Activated T-helper 1 cell treated with anti-CD3 and anti-CD28 coated beads, Interleukin-2, amount 50 U/mL, for 16 hours (primary cell): ENCODE data around the gene ADAMTS13.
A peak's percentile ranks its signal among the peaks of the same experiment; 100 is the strongest.
"Not testable (repeated sequence)": the region's sequence is repeated elsewhere in the genome, so short reads cannot be mapped to it uniquely, and the experiment has no call there.

Experiments used
- DNase-seq, 2 donors: peaks; one replicate each; pipeline ENCODE4 v3.0.0-alpha.2; 2020; ENCODE audit warnings: low read depth in 1 of 2, low spot score in 1 of 2

The ADAMTS13 gene

DNA sequence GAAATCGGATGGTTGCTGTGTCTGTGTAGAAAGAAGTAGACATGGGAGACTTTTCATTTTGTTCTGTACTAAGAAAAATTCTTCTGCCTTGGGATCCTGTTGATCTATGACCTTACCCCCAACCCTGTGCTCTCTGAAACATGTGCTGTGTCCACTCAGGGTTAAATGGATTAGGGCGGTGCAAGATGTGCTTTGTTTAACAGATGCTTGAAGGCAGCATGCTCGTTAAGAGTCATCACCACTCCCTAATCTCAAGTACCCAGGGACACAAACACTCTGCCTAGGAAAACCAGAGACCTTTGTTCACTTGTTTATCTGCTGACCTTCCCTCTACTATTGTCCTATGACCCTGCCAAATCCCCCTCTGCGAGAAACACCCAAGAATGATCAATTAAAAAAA lies 30.7 kb upstream of the ADAMTS13 start:
- DNase-seq: not testable (repeated sequence)

DNA sequence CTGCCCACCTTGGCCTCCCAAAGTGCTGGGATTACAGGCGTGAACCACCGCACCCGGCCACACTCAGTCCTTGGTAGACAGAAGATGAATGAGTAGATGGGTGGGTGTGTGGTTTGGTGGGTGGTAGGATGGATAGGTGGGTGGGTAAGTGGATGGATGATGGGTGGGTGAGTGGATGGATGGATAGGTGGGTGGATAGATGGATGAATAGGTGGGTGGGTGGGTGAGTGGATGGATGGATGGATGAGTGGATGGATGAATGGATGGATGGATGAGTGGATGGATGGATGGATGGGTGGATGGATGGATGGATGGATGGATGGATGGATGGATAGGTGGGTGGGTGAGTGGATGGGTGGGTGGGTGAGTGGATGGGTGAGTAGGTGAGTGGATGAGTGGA lies 29.9 kb upstream of the ADAMTS13 start:
- not testable (repeated sequence) for DNase-seq

- DNase-seq: no peak
Observed at GRCh38 chr9:133393399-133393798, 28.8 kb upstream of the ADAMTS13 start.

GRCh38 chr9:133394687-133395271 lies 27.4 kb upstream of the ADAMTS13 start:
- no peak for DNase-seq

- DNase-seq: no peak
Observed at GRCh38 chr9:133396952-133397351, 25.2 kb upstream of the ADAMTS13 start.

GRCh38 chr9:133397370-133397769 lies 24.8 kb upstream of the ADAMTS13 start:
- no peak for DNase-seq

DNA sequence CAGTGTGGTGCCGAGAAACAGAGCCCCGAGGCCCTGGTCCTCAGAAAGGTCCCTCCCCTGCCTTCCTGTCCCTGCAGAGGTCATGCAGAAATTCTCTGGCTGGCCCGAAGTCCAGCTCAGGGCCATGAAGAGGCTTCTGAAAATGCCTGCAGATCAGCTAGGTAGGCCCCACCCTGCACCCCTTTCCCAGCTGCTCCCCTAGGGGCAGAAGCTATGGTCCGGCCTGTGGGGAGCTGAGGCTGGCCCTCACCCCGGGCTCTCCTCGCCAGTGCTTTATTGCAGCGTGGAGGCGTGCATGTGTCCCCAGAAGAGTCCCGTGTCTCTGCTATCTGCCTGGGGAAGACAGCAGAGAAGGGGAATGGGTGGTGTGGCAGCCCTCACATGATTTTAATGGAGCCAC lies 24.3 kb upstream of the ADAMTS13 start:
- DNase-seq: no peak

GRCh38 chr9:133400292-133400691 lies 21.9 kb upstream of the ADAMTS13 start:
- DNase-seq: no peak

DNA sequence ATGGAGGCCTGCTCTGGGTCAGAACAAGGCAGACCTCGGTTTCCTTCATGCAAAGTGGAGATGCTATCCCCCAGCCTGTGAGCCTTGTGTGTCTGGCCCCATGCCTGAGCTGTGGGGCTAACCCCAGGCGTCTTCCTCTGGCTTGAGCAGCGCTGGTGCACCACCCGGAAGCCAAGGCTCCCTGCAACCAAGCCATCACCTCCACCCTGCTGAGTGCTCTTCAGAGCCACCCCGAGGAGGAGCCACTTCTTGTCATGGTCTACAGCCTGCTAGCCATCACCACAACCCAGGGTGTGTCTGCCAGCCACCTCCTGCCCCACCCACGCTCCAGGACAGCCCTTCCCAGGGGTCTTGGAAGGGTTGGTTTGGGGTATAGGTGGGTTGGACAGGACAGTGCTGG lies 20.6 kb upstream of the ADAMTS13 start:
- DNase-seq: no peak

DNA sequence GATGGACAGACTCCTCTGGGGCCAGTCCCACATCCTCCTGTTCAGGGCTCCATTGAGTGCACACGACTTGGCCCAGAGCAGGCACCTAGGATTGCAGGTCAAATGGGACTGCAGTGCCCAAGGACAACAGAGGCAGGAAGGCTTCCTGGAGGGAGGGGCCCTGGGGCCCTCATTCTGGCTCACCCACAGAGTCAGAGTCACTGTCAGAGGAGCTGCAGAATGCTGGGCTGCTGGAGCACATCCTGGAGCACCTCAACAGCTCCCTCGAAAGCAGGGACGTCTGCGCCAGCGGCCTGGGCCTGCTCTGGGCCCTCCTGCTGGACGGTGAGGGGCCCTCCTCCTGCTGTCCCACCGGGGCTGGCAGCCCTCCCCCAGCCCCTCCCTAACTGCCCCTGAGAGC lies 19.5 kb upstream of the ADAMTS13 start:
- no peak for DNase-seq

DNA sequence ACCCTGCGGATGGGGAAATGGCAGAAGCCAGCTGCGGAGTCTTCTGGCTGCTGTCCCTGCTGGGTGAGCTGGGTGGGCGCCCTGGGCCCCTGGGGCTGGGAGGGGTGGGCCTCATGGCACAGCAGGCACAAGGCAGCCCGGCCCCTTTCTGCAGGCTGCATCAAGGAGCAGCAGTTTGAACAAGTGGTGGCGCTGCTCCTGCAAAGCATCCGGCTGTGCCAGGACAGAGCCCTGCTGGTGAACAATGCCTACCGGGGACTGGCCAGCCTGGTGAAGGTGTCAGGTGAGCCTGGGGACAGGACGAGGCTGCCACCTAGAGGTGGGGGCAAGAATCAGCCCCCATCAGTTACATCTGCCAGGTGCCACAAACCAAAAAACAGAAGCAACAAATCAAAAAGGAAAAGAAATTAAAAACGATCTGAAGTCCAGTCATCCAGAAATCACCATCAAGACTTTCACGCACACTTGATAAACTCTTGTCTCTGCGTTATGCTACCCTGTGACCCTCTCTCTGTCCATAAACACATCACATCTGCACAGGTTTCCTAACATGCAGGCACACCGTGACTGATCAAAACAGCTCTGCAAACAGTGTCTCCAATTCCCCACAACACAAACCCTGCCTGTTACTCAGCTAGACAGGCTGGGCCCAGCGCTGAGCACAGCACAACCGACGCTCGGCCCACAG lies 18.3 kb upstream of the ADAMTS13 start:
- peak; percentile 26 to 37 for DNase-seq

- no peak for DNase-seq
Observed at GRCh38 chr9:133404454-133405002, 17.6 kb upstream of the ADAMTS13 start.

DNA sequence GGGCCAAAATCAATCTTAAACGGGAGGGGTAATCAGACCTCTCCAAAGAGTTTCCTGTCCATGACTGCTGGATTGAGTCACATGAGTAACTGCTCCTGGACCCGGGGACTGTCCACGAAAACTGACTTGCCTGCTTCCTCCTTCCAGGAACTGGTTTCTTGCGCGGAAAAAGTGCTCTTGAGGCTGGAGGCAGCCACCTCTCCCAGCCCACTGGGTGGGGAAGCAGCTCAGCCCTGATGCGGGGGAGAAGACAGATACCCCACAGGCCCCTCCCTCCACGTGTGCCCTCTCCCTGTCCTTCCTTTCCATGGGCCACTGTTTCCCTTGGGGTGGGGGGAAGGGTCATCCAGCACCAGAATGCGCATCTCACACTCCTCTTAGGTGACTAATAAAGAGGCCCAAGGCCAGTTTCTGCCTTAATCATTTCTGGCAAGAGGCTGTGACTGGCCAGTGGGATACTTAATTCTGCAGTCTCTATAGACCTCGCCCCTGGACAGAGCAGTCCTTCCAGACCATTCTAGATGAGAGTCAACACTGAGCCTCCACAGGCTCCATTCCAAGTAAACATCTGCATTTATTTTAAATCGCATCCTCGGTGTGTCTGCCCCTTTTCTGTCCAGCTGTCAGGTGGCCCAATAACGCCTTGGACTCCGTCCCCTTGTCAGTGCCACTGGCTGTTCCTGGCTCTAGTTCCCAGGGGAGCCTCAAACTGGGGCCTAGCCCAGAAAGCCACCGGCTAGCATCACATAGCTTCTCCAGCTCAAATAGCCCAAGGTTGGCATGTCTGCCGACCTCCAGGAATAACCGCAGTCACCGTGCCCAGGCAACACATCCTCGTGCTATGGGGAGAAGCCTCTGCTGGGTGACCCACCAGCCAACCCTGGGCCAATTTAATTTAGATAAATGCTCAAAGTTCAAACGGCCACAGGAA lies 16.4 kb upstream of the ADAMTS13 start:
- no peak for DNase-seq

DNA sequence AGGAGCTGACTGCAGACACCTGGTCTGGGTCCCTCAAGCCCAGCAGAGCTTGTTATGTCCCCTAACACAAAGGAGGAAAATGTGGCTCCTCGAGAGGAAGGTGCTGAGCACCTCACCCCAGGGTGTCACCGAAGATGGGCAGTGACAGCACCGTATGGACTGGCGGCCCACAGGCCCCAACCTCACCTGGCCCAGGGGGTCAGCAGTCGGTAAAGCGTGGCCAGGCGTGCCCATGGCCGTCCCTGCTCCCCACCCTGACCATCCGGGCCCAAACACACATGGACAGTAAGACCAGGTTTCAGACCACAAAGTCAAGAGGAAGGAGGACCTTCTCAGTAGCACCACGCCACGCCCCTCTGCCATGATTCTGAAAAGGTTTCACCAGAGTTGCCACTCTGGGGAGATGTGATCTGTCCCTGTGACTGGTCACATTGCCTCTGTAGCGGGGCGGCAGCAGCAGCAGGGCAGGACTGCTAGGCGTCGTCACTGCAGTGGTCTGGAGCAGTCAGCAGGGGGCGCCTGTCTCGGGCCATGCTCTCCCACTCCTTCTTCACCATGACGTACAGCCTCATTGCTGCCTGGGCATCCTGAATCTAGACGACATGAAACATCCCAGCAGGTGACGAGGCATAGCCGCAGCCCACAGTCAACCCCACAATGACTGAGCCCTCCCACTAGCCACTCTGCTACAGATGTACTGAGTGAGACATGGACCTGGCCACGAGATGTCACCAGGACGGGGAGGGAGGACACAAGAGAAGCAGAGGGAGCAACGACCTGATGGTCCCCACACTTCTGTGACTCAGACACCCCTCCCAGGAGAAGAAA lies 15.5 kb upstream of the ADAMTS13 start:
- DNase-seq: peak; percentile 62 to 72

- DNase-seq: no peak
Observed at GRCh38 chr9:133408042-133408441, 14.1 kb upstream of the ADAMTS13 start.

DNA sequence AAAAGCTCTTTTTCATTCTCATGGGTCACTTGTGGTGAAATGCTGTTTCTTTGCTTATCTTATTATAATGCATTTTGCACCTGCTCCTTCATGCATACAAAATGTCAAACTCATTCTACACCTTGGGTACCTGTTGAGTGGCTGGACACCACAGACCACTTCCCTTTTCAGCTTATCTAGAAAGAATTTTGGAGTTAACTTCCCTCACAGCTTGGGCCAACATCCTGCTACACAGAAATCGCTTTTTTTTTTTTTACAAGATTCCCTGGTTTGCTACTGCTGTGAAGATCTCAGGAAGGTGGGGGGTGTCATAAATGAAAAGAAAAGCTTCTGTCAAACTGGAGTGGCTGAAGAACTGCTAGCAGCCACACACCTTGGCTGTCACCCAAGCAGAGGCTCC lies 7.0 kb upstream of the ADAMTS13 start:
- no peak for DNase-seq

GRCh38 chr9:133417541-133418461 lies 4.4 kb upstream of the ADAMTS13 start, which contains the start of gene REXO4:
TSS of gene REXO4 (minus strand) at chr9:133418010. CDS start at chr9:133417844, 166 bp downstream.
- peak; percentile 63 to 72 for DNase-seq

DNA sequence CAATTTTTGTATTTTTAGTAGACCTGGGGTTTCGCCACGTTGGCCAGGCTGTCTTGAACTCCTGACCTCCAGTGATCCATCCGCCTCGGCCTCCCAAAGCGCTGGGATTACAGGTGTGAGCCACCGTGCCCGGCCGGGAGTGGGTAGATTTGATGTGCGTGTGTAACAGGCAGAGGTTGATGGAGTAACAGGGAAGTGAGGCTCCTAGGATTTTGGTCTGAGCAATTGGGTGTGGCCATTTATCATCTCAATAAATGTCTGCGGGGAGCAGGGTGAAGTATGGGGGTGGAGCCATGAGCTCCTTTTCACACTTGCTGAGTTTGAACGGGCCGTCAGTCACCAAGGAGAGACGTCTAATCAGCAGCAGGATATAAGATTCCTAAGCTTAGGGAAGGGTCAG lies 3.2 kb upstream of the ADAMTS13 start:
- DNase-seq: no peak

- DNase-seq: no peak
Observed at GRCh38 chr9:133420392-133420827, 1.8 kb upstream of the ADAMTS13 start.

GRCh38 chr9:133423216-133423615 lies 1.0 kb downstream of the ADAMTS13 start:
- DNase-seq: no peak
